Esophagus muscularis mucosa (tissue), 4 donors: ENCODE data around the gene KRT78. TPM values are rescaled to one million over a fixed set of nuclear protein-coding genes. Genes with fewer than 3 reads are reported as not detected.

Experiments used
- DNase-seq: peaks from one replicate; pipeline ENCODE4 v3.0.0-alpha.2; 2017; ENCODE audit errors: extremely low spot score
- H3K27ac ChIP-seq, 4 donors: fragments of 200-600 bp; sonication (generic); replicated peaks in 1 of 4; 1 replicate in 3 of 4; 2 replicates in 1 of 4; pipeline ENCODE4 v1.5.1; 2016 to 2019; ENCODE audit warnings: mild to moderate bottlenecking in 1 of 4
- H3K27me3 ChIP-seq, 4 donors: fragments of 200-600 bp; sonication (generic); one replicate each; pipeline versions ENCODE4 v1.5.1 to v1.6.0; 2016 to 2019
- H3K36me3 ChIP-seq, 4 donors: fragments of 200-600 bp; sonication (generic); one replicate each; pipeline ENCODE4 v1.5.1; 2016 to 2019
- H3K4me1 ChIP-seq, 4 donors: fragments of 200-600 bp; sonication (generic); one replicate each; pipeline ENCODE4 v1.5.1; 2016 to 2019
- H3K4me3 ChIP-seq, 4 donors: fragments of 200-600 bp; sonication (generic); 1 replicate in 2 of 4; 2 replicates in 2 of 4; pipeline ENCODE4 v1.5.1; 2016 to 2019; ENCODE audit warnings: mild to moderate bottlenecking in 4 of 4, moderate library complexity in 1 of 4
- H3K9me3 ChIP-seq, 4 donors: fragments of 200-600 bp; sonication (generic); 1 replicate in 3 of 4; 2 replicates in 1 of 4; pipeline ENCODE4 v1.5.1; 2016 to 2019
- CTCF ChIP-seq, 3 experiments: fragments of 200-600 bp in 2 of 3; fragments of 450-650 bp in 1 of 3; sonication (generic) in 2 of 3; IDR thresholded peaks; one replicate each; pipeline ENCODE4 v1.5.1; 2017 to 2019; ENCODE audit warnings: antibody characterized with exemption in 3 of 3, mild to moderate bottlenecking in 2 of 3, moderate library complexity in 1 of 3
- EP300 ChIP-seq: sonication (generic); formaldehyde crosslinking; IDR thresholded peaks from one replicate; pipeline ENCODE4 v1.6.1; 2017; ENCODE audit warnings: antibody characterized with exemption
- POLR2A ChIP-seq: fragments of 450-650 bp; IDR thresholded peaks from one replicate; pipeline ENCODE4 v1.6.1; 2017; ENCODE audit warnings: antibody characterized with exemption, moderate library complexity, mild to moderate bottlenecking, low read depth
- POLR2AphosphoS5 ChIP-seq, 2 donors: sonication (generic); formaldehyde crosslinking; IDR thresholded peaks; one replicate each; pipeline ENCODE4 v1.6.1; 2017; ENCODE audit warnings: antibody characterized with exemption in 2 of 2
- WGBS: methylation state at CpG from one replicate; pipeline ENCODE4 v1.1.5; 2018; 5-methylcytosine and 5-hydroxymethylcytosine counted together
- intact Hi-C: fragments of 100-400 bp; cut with DNase I; formaldehyde crosslinking; loops from one replicate; pipeline ENCODE4 v1.15.1; 2023
- total RNA-seq, 4 donors: library from RNA; depleted of rRNA; stranded (reverse); fragments of >200 nt; gene quantifications; one replicate each; pipeline versions ENCODE4 v1.1.0 to v1.2.1, GENCODE V29; 2016

KRT78 gene
- total RNA-seq, 4 donors from 2014 or later: 0.33 to 2.1 (median 0.75) TPM; not detected in 1

- Histone ChIP-seq H3K9me3 (no peaks in the 10 kb centered on the region), H3K27ac (no peak overlapping the region), H3K27me3 (peaks cover 0 to 57% (median 13%) of the 10 kb centered on the region in 4 donors), H3K4me3 (no peak overlapping the region), H3K36me3 (no peaks in the 10 kb centered on the region), H3K4me1 (peaks cover 0 to 10% (median 8%) of the 10 kb centered on the region in 4 donors)
- intact Hi-C loops: no loop called here
- 89% methylated on average over 11 of the region's 11 CpGs for WGBS
- no peak for DNase-seq
- TF ChIP-seq POLR2AphosphoS5 (IDR thresholded peaks at IDR 0.05): no peak
- TF ChIP-seq POLR2A: no peak
- no peak for TF ChIP-seq EP300
- TF ChIP-seq CTCF (IDR thresholded peaks at IDR 0.05): no peak
Observed at GRCh38 chr12:52788876-52789636, 59.7 kb downstream of the KRT78 start.

DNA sequence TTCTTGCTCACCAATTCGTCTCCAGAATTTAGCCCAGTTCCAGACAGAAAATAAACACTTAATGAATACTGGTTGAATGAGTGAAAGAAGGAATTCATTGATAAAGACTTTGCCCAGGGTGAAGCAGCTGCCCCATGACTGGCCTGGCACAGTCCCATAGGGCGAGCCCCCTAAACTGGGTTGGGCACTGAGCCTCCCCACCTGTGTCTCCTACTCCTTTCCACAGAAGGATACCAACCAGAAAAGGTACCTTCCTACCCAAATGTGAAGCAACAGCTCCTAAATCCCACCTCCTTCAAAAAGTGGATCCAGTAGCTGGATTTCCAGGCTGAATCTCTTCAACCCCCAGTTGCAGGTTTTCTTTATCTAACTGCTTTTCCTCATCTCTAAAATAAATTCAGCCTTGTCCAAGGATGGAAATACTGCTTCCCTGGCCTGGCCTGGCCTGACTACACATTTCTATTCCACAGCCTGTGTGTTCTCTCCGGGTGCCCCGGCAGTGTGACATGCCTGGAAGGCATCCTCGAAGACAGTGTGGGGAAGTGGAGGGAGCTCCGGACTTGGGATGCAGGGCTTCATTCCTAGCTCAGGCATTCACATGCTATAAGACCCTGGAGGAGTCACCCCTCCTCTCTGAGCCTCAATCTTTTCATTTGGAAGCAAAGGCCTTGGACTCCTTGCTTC is 60.5 kb downstream of the KRT78 start:
- 67% methylated on average over 6 of the region's 6 CpGs for WGBS
- Histone ChIP-seq H3K36me3 (no peaks in the 10 kb centered on the region), H3K9me3 (no peaks in the 10 kb centered on the region), H3K4me3 (no peak overlapping the region), H3K27ac (no peak overlapping the region), H3K4me1 (peaks cover 0 to 10% (median 8%) of the 10 kb centered on the region in 4 donors), H3K27me3 (peaks cover 0 to 56% (median 13%) of the 10 kb centered on the region in 4 donors)
- TF ChIP-seq POLR2A: no peak
- DNase-seq: no peak
- intact Hi-C loops: no loop called here

Other genes with a start within 250 kb of the KRT78 start
- gene KRT72, start 247.5 kb downstream of the KRT78 start, total RNA-seq: not detected
- not detected for gene KRT73, start 230.4 kb downstream of the KRT78 start, total RNA-seq
- not detected for gene KRT2, start 196.8 kb downstream of the KRT78 start, total RNA-seq
- gene KRT1, start 168.6 kb downstream of the KRT78 start, total RNA-seq: not detected
- not detected for gene KRT77, start 145.5 kb downstream of the KRT78 start, total RNA-seq
- not detected for gene KRT76, start 71.6 kb downstream of the KRT78 start, total RNA-seq
- not detected for gene KRT3, start 52.9 kb downstream of the KRT78 start, total RNA-seq
- gene KRT4, start 34.9 kb downstream of the KRT78 start, total RNA-seq: 1 to 10 TPM in 1 of 4 donors, under 1 TPM in 3; 0.13 to 5.4 (median 0.20) TPM
- not detected for gene KRT79, start 14.7 kb downstream of the KRT78 start, total RNA-seq
- gene KRT8, start 56.1 kb upstream of the KRT78 start, total RNA-seq: 100 to 1,000 TPM; 136 to 508 (median 387) TPM
- 10 to 100 TPM; 19.7 to 42.5 (median 23.6) TPM for gene KRT18, start 100.1 kb upstream of the KRT78 start, total RNA-seq
- gene EIF4B, start 157.5 kb upstream of the KRT78 start, total RNA-seq: 100 to 1,000 TPM; 400 to 648 (median 576) TPM
- 100 to 1,000 TPM; 173 to 226 (median 202) TPM for gene TNS2, start 201.1 kb upstream of the KRT78 start, total RNA-seq
- 100 to 1,000 TPM in 2 of 4 donors, 10 to 100 TPM in 2; 79.7 to 125 (median 99.1) TPM for gene SPRYD3, start 230.4 kb upstream of the KRT78 start, total RNA-seq
- 1,000 to 10,000 TPM in 1 of 4 donors, 100 to 1,000 TPM in 3; 626 to 1,141 (median 795) TPM for gene IGFBP6, start 248.7 kb upstream of the KRT78 start, total RNA-seq